Upper lobe of right lung (tissue), 1 donor: ENCODE results near the gene EGR2. TPM values are rescaled to one million over a fixed set of nuclear protein-coding genes. Genes with fewer than 3 reads are reported as not detected.

Experiments
- ATAC-seq: fragments of 200-7000 bp; cut with Tn5 transposase; one replicate; pipeline ENCODE4 v1.9.1; 2020; ENCODE audit warnings: mild to moderate bottlenecking, moderate library complexity
- DNase-seq: peaks from one replicate; pipeline ENCODE4 v3.0.0-alpha.2; 2020
- H3K27ac ChIP-seq: fragments of 200-600 bp; one replicate; pipeline ENCODE4 v1.8.0; 2022
- H3K27me3 ChIP-seq: fragments of 200-600 bp; one replicate; pipeline ENCODE4 v1.8.0; 2022; ENCODE audit warnings: mild to moderate bottlenecking
- H3K36me3 ChIP-seq: fragments of 200-600 bp; one replicate; pipeline ENCODE4 v1.8.0; 2022
- H3K4me1 ChIP-seq: fragments of 200-600 bp; one replicate; pipeline ENCODE4 v1.8.0; 2022
- H3K4me3 ChIP-seq: fragments of 200-600 bp; one replicate; pipeline ENCODE4 v1.8.0; 2022; ENCODE audit warnings: mild to moderate bottlenecking
- H3K9me3 ChIP-seq: fragments of 200-600 bp; one replicate; pipeline ENCODE4 v1.8.0; 2022
- intact Hi-C: fragments of 100-400 bp; cut with DNase I; formaldehyde crosslinking; loops from one replicate; pipeline ENCODE4 v1.11.0; 2022
- total RNA-seq: library from RNA; stranded (reverse); fragmentation: NEBNext Ultra II Directional; extraction: Animal tissue kit (Norgen Biotek cat#: 25700); gene quantifications from one replicate; pipeline ENCODE4 v1.2.1, GENCODE V29; 2021
- TF ChIP-seq, protein P1 (sequence below): fragments of 200-600 bp; IDR thresholded peaks from one replicate; pipeline ENCODE4 v1.8.0; 2022; ENCODE audit warnings: antibody characterized with exemption
- donor health status: DM: no; HTN: yes; CAD: no; lungs with severe emphysema.

EGR2 gene
- total RNA-seq, 1 donor from 2014 or later: 41.4 TPM

DNA sequence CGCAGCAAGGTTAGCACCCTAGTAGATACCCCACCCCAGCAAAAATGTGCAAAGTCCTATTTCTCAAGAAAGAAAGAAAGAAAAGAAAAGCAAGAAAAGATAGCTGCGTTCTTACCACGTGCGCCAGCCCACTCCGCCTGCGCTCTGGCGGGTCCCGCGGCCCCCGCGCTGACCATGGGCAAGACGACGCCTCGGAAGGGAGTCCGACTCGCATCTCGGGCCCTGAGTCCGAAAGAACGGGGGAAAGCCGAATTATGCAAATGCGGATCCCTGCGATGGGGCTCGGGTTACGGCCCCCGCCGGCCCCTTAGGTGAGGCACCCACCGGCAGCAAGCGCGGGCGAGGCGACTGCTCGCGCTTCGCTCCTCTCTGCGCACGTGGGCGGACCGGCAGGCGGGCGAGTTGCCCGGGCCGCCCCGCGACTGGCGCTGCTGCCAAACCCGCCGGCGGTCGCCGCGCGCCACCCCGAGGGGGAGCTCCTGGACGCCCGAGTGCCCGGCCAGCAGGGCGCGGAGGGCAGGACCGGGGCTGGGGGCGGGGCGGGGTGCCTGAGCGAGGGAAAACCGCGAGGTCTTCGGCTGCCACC is 2.4 kb upstream of the EGR2 start:
- Histone ChIP-seq H3K9me3 (no peaks in the 10 kb centered on the region), H3K27me3 (peaks cover 33% of the 10 kb centered on the region), H3K36me3 (no peaks in the 10 kb centered on the region), H3K27ac (no peak overlapping the region), H3K4me3 (peak overlapping the region; percentile 88), H3K4me1 (peaks cover 28% of the 10 kb centered on the region)
- DNase-seq: peak; percentile 85
- TF ChIP-seq, protein P1, sequence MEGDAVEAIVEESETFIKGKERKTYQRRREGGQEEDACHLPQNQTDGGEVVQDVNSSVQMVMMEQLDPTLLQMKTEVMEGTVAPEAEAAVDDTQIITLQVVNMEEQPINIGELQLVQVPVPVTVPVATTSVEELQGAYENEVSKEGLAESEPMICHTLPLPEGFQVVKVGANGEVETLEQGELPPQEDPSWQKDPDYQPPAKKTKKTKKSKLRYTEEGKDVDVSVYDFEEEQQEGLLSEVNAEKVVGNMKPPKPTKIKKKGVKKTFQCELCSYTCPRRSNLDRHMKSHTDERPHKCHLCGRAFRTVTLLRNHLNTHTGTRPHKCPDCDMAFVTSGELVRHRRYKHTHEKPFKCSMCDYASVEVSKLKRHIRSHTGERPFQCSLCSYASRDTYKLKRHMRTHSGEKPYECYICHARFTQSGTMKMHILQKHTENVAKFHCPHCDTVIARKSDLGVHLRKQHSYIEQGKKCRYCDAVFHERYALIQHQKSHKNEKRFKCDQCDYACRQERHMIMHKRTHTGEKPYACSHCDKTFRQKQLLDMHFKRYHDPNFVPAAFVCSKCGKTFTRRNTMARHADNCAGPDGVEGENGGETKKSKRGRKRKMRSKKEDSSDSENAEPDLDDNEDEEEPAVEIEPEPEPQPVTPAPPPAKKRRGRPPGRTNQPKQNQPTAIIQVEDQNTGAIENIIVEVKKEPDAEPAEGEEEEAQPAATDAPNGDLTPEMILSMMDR: no peak
- ATAC-seq: peak; percentile 29
- intact Hi-C loops: loop anchor here (10.0 kb wide), 1 partner anchor 374 kb away; no protein-coding TSS in a partner anchor

- peak; percentile 83 for ATAC-seq
- Histone ChIP-seq H3K4me1 (peaks cover 28% of the 10 kb centered on the region), H3K36me3 (no peaks in the 10 kb centered on the region), H3K27me3 (peaks cover 33% of the 10 kb centered on the region), H3K9me3 (no peaks in the 10 kb centered on the region), H3K27ac (peak overlapping the region; percentile 86), H3K4me3 (peak overlapping the region; percentile 88)
- intact Hi-C loops: loop anchor here (10.0 kb wide), 1 partner anchor 373 kb away; no protein-coding TSS in a partner anchor
- TF ChIP-seq, protein P1: peak; percentile 88
- peak; percentile 92 for DNase-seq
Observed at GRCh38 chr10:62817766-62818425, 1.7 kb upstream of the EGR2 start.

DNA sequence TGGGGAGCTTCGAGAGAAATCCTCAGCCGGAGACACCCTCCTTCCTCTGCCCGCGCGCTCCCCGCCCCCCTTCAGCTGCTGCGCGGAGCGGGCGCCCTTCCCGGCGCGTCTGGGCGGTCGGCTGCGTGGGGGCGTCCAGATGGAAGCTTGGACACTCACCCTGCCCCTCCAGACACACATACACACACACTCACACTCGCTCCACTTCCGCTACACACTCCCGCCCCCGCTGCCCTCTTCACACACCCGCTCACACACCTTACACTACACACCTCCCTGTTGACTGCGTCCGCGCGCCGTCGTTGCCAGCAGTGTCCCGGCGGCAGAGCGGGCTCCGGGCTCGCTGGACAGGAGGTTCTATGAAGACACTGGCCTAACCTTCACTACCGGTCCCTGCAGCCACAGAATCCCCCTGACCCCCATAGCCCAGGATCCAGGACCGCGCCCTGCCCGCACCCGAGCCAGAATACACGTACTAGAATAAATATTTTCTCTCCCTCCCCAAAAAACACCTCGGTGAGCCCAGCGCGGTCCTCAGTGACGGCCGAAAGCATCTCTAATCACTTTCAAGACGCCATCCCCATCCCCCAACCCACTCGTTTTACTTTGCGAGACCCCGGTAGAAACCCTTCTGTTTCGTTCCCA is 1.1 kb upstream of the EGR2 start:
- intact Hi-C loops: loop anchor here (10.0 kb wide), 1 partner anchor 372 kb away; no protein-coding TSS in a partner anchor
- H3K27ac ChIP-seq: peak overlapping the region; percentile 86
- H3K36me3 ChIP-seq: no peaks in the 10 kb centered on the region
- H3K27me3 ChIP-seq: peaks cover 29% of the 10 kb centered on the region
- peak overlapping the region; percentile 88 for H3K4me3 ChIP-seq
- peak; percentile 86 for DNase-seq
- TF ChIP-seq, protein P1: no peak
- H3K9me3 ChIP-seq: no peaks in the 10 kb centered on the region
- ATAC-seq: peak; percentile 45
- peaks cover 28% of the 10 kb centered on the region for H3K4me1 ChIP-seq

- intact Hi-C loops: loop anchor here (10.0 kb wide), 1 partner anchor 371 kb away; no protein-coding TSS in a partner anchor
- Histone ChIP-seq H3K9me3 (no peaks in the 10 kb centered on the region), H3K27me3 (peaks cover 26% of the 10 kb centered on the region), H3K27ac (peak overlapping the region; percentile 86), H3K4me3 (peak overlapping the region; percentile 88), H3K4me1 (peaks cover 28% of the 10 kb centered on the region), H3K36me3 (no peaks in the 10 kb centered on the region)
- TF ChIP-seq, protein P1: no peak
- ATAC-seq (no peak), DNase-seq (no peak)
Observed at GRCh38 chr10:62816076-62816330, 163 bp downstream of the EGR2 start.

DNA sequence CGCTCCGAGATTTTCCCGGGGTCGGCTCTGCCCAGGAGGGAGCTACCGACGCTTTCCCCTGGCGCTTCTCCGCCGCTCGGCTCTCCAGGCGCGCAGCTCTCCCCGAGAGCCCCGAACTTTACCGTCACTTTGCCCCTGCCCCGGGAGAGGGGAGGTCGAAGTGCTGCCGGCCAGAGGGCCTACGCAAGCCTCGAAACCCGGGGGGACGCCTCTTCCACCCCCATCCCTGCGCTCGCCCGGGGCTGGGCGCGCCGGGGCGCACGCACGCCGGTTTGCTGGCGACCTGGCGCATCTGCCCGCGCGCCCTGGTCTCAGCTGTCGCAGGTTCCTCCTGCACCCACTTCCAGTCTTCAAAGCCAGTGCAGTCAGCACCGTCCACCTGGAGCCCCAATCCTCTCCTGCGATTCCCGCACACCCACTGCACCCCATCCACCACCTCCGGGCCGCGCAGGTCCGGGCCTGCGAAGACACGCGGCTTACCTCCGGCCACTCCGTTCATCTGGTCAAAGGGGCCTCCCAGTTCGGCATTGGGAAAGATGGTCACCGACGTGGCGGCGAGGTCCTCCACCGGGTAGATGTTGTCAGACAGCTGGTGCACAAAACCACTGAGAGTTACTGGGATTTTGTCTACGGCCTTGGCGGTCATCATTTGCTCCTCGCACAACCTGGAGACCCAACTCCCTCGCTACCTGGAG is 638 bp downstream of the EGR2 start:
- Histone ChIP-seq H3K27ac (peak overlapping the region; percentile 86), H3K4me3 (peak overlapping the region; percentile 88), H3K9me3 (no peaks in the 10 kb centered on the region), H3K27me3 (peaks cover 21% of the 10 kb centered on the region), H3K36me3 (no peaks in the 10 kb centered on the region), H3K4me1 (peaks cover 28% of the 10 kb centered on the region)
- no peak for ATAC-seq
- intact Hi-C loops: loop anchor here (10.0 kb wide), 1 partner anchor 371 kb away; no protein-coding TSS in a partner anchor
- peak; percentile 68 for DNase-seq
- TF ChIP-seq, protein P1: no peak
